Loucy (cell line): ENCODE measurements around the gene DPH3.

Experiments used
- EZH2phosphoT487 ChIP-seq: fragments of 200-600 bp; IDR thresholded peaks from 2 replicates; pipeline ENCODE4 v1.6.1; 2018; ENCODE audit warnings: antibody characterized with exemption, mild to moderate bottlenecking, moderate library complexity, borderline replicate concordance
- TF ChIP-seq, protein P1 (sequence below): fragments of 200-600 bp; sonication (generic); conservative IDR thresholded peaks from 2 replicates; pipeline ENCODE4 v1.5.1; 2014; ENCODE audit warnings: mild to moderate bottlenecking, antibody characterized with exemption, low read length

DNA sequence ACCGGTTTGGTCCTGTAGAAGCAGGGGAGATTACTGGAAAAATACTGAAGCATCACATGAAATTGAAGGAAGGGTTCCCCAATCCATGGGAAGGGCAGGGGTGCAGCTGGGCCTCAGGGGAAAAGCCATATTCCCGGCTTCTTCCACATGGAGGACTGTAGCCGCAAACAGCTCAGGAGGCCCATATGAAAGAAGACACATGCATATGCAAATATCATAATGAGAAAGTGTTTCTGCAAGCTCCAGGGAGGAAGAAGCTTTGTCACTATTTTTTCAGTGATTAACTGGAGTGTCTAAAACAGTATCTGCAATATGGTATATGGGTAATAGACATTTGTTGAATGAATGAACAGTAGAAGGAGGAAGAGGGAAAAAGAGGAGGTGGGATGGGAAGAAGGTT lies 19.1 kb downstream of the DPH3 start:
- TF ChIP-seq, protein P1, sequence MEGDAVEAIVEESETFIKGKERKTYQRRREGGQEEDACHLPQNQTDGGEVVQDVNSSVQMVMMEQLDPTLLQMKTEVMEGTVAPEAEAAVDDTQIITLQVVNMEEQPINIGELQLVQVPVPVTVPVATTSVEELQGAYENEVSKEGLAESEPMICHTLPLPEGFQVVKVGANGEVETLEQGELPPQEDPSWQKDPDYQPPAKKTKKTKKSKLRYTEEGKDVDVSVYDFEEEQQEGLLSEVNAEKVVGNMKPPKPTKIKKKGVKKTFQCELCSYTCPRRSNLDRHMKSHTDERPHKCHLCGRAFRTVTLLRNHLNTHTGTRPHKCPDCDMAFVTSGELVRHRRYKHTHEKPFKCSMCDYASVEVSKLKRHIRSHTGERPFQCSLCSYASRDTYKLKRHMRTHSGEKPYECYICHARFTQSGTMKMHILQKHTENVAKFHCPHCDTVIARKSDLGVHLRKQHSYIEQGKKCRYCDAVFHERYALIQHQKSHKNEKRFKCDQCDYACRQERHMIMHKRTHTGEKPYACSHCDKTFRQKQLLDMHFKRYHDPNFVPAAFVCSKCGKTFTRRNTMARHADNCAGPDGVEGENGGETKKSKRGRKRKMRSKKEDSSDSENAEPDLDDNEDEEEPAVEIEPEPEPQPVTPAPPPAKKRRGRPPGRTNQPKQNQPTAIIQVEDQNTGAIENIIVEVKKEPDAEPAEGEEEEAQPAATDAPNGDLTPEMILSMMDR, result no peak
- TF ChIP-seq EZH2phosphoT487, result no peak
